GM18499 (cell line): ENCODE results near the gene RNF39.
"Not testable (repeated sequence)": the region's sequence is repeated elsewhere in the genome, so short reads cannot be mapped to it uniquely, and the experiment has no call there.

Experiments
- ATAC-seq: cut with Tn5 transposase; IDR thresholded peaks from one replicate; pipeline ENCODE4 v1.9.1; 2021; ENCODE audit warnings: moderate number of reproducible peaks; ENCODE audit not compliant: insufficient read depth, unreplicated experiment

The RNF39 gene, protein sequence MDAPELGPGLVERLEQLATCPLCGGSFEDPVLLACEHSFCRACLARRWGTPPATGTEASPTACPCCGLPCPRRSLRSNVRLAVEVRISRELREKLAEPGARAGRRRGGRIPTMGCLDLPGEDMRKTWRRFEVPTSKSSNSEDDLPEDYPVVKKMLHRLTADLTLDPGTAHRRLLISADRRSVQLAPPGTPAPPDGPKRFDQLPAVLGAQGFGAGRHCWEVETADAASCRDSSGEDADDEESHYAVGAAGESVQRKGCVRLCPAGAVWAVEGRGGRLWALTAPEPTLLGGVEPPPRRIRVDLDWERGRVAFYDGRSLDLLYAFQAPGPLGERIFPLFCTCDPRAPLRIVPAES

GRCh38 chr6:30075094-30075789, at the start of gene RNF39:
Gene RNF39 (minus strand): TSS chr6:30075769. CDS start chr6:30075585, 184 bp downstream.
- no peak for ATAC-seq

GRCh38 chr6:30122515-30122914, 46.9 kb upstream of the RNF39 start:
- no peak for ATAC-seq

- ATAC-seq, result no peak
Observed at GRCh38 chr6:30121446-30122366, 46.1 kb upstream of the RNF39 start.

GRCh38 chr6:30118691-30119090, 43.1 kb upstream of the RNF39 start:
- not testable (repeated sequence) for ATAC-seq

- no peak for ATAC-seq
Observed at GRCh38 chr6:30116724-30117123, 41.2 kb upstream of the RNF39 start.

GRCh38 chr6:30113841-30114240, 38.3 kb upstream of the RNF39 start:
- ATAC-seq, result no peak

GRCh38 chr6:30113003-30113759, 37.6 kb upstream of the RNF39 start, which contains the start of gene TRIM31:
Gene TRIM31 (minus strand): TSS chr6:30113090. CDS start chr6:30112805, 285 bp downstream.
- no peak for ATAC-seq

DNA sequence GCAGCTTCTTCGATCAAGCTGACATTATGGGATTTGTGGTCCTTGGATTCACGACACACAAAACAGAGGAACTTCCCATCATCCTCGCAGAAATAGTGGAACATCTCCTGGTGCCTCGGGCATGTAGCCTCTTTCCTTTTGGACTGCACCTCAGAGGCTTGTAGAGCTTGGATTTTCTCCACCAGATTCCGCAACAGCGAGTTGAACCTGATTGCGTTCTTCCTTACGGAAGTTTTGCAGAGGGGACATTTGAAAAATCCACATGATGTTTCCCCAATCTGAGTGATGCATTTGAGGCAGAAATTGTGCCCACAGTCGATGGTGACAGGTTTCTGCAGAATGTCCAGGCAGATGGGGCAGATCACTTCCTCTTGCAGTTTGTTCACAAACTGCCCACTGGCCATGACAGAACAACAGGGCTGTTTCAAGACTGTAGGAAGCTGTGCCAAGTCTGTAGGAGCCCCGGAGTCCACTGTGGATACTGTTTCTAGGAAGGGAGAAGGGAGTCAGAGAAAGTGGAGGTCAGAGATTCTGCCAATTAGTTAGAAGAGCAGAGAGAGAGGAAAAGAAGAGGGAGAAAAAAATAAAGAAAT, 36.9 kb upstream of the RNF39 start:
- ATAC-seq, result no peak

DNA sequence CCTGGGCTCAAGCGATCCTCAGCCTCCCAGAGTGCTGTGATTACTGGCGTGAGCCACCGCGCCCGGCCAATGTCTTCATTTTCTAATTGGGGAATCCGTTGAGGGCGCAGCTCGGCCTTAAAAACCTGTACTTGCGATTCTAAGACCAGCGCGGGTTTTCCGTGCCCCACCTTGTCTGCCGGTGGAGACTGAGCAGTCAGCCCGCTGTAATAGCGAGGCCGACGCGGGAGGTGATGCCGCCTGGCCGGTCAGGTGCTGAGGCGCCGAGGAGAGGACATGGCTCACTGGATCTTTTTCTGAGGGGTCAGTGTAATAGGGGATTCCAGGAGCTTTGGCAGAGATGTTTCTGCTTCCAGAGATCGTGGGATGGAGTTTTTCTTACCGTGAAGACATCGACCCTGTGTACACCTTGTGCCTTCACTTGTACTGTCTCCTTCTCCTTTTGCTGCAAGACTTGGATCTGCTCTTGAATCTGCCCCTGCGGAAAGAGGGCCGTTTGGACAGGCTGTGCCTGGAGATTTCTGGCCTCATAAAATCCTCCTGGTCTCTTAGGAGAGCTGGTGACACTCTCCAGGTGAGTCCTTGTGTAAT, 35.8 kb upstream of the RNF39 start:
- ATAC-seq, result no peak

DNA sequence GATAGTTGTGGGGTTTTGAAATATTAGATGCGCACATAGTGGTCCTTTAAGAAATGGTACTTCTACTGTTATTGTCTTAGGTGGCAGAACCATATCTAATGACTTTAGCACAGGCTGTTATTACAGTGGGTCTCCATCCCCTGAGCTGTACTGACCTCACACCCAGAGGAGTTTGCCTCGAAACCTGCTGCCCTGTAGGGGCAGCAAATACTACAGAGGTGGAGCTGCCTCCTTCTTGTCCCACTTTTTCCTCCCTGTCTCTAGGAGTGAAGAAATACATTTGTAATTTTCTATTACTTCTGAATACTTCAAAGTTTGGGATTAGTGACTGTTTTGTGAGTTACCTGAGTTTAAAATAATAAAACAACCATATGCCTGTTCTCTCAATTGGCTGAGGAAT, 29.1 kb upstream of the RNF39 start:
- ATAC-seq, result no peak

GRCh38 chr6:30103872-30104179, 28.3 kb upstream of the RNF39 start:
- no peak for ATAC-seq

- no peak for ATAC-seq
Observed at GRCh38 chr6:30102970-30103871, 27.7 kb upstream of the RNF39 start.

GRCh38 chr6:30102414-30102969, 26.9 kb upstream of the RNF39 start:
- ATAC-seq, result no peak

DNA sequence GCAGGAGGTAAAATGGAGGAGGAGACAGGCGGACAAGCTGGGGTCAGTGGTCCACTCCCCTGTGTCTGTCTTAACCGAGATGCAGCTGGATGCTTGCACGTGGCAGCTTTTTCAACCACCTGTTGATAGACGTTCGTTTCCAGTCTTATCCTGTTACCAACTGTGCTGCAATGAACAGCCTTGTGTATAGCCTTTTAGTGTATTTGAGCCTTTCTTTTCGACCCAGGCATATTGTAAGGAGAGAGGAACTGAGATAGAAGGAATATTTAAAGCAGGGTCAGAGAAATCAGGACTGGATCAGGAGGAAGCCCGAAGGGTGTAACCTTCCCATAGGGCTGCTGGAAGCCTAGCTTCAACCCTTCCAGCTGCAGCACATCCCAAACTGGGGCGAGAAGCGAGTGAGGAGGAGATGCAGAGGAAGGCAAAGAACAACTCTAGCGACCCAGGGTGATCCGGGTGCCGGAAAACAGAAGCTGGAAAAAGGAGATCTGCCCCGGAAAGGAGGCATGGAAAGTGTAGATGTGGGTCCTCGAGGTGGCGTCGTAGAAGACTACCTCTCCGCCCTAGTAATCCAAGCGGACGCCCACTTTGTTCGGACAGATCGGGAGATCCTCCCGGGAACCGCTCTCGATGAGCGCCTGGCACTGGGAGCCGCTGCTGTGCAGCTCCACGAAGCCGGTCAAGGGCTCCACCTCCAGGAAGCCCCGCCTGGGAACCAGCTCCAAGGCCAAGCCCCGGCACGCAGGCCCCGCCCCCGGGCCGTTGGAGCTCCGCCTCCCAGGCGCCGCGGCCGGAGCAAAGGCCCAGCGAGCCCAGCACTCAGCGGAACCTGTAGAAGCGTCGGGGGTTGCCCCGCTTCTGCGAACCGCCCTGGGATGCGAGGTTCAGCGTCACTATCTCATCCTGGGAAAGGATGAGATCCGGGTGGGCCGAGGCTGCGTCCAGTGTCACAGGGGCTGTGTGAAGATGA, 26.2 kb upstream of the RNF39 start:
- no peak for ATAC-seq

DNA sequence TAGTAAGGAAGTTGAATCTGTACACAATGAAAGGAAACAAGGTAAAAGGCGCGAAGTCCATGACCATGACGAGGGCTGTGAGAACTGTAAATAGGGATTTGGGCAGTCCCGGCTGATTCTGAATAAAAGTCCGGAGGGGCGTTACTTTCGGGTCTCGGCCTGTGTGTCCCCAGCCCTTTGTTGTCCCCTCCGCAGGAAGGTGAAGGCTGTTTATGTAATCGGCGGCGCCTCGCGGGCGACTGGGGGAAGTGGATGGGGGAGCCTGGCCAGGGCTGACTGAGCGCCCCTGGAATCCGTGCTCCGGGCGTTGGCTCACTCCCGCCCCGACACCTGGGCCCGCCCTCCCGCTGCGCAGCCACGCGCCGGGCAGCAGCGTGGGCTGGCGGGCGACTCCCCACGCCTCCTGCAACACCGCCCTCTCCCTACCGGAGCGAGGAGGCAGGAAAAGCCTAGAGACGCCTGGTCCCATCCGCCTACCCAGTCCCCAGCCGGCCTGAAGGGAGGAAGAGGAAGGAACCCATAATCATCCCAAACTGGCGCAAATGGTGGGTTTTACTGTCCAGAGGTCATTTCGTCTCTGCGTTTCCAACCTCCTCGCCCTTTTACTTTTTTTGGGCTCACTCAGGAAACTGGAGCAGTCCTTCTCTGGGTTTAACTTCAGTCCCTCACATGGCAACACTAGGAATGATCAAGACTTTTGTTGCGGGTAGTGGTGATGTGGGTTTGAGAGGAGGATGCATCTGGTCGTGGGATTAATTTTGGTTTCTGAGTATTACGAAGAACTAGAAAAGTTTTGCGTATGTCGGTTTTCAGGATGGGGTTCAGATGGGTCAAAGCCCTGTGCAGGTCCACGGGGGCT, 25.2 kb upstream of the RNF39 start:
- no peak for ATAC-seq

GRCh38 chr6:30100154-30100553, 24.6 kb upstream of the RNF39 start:
- no peak for ATAC-seq
